HepG2 (cell line): ENCODE data around the gene ARG1. TPM values are rescaled to one million over a fixed set of nuclear protein-coding genes. Genes with fewer than 3 reads are reported as not detected.

Experiments
- ATAC-seq: fragments of 200-7000 bp; cut with Tn5 transposase; 3 replicates; pipeline ENCODE4 v1.9.1; 2020; ENCODE audit warnings: mild to moderate bottlenecking, moderate library complexity
- BruUV-seq: library from RNA; stranded (reverse); fragments of 400-500 nt; replicated peaks from 2 replicates; lab custom pipeline; 2021; lab: Mats Ljungman, UMichigan
- CTCF ChIA-PET: fragments of 300-600 bp; formaldehyde crosslinking; extraction: SDS; loops from one replicate; lab custom pipeline; 2021; ENCODE audit warnings: low total read pairs, inconsistent platforms, low intra/inter-chr PET ratio; lab: Yijun Ruan, JAX
- POLR2A ChIA-PET: fragments of 350-600 bp; sonication (Branson Sonifier 250); formaldehyde crosslinking; loops from one replicate; lab custom pipeline; 2020; ENCODE audit warnings: antibody characterized with exemption, inconsistent platforms; lab: Yijun Ruan, JAX
- DNase-seq: peaks from one replicate; pipeline ENCODE4 v3.0.0-alpha.2; 2015; ENCODE audit warnings: low spot score
- FAIRE-seq: peaks from 3 replicates; lab custom pipeline; 2011; peaks lifted over from hg19 to GRCh38; lab: Jason Lieb, UNC
- H2AFZ ChIP-seq: one replicate; pipeline ENCODE4 v1.6.1; 2011; ENCODE audit warnings: low read length, inconsistent platforms
- H3K27ac ChIP-seq: fragments of 300-600 bp; 3 replicates; pipeline ENCODE4 v1.8.0; 2011; ENCODE audit warnings: mixed run types, mild to moderate bottlenecking, mixed read lengths, low read length, inconsistent platforms; ENCODE audit not compliant: insufficient read depth; ENCODE audit errors: extremely low read length
- H3K27me3 ChIP-seq, 2 experiments: fragments of 200-600 bp in 1 of 2; 2 replicates in 1 of 2; 3 replicates in 1 of 2; pipeline versions ENCODE4 v1.6.0 to v1.8.0; 2011; ENCODE audit warnings: low read length in 2 of 2, mild to moderate bottlenecking in 2 of 2, moderate library complexity in 2 of 2, inconsistent platforms in 1 of 2; ENCODE audit not compliant: insufficient read depth in 2 of 2, control insufficient read depth in 1 of 2
- H3K36me3 ChIP-seq, 2 experiments: fragments of 200-600 bp in 1 of 2; replicated peaks in 1 of 2; 2 replicates in 1 of 2; 3 replicates in 1 of 2; pipeline versions ENCODE4 v1.5.1 to v1.8.0; 2011; ENCODE audit warnings: low read length in 2 of 2, inconsistent platforms in 1 of 2; ENCODE audit not compliant: insufficient read depth in 2 of 2, control insufficient read depth in 1 of 2
- H3K4me1 ChIP-seq: 2 replicates; pipeline ENCODE4 v1.5.1; 2012; ENCODE audit warnings: low read length, inconsistent platforms; ENCODE audit not compliant: insufficient read depth
- H3K4me2 ChIP-seq: 2 replicates; pipeline ENCODE4 v1.6.0; 2011; ENCODE audit warnings: low read depth, low read length, inconsistent platforms
- H3K4me3 ChIP-seq, 3 experiments: fragments of 200-600 bp in 1 of 3; sonication (generic), shearing (Covaris generic) in 1 of 3; replicated peaks in 1 of 3; 2 replicates each; pipeline ENCODE4 v1.5.1; 2011 to 2016; ENCODE audit warnings: low read length in 3 of 3, inconsistent platforms in 2 of 3, low read depth in 2 of 3, mild to moderate bottlenecking in 2 of 3, control low read depth in 1 of 3, mixed read lengths in 1 of 3; ENCODE audit not compliant: insufficient read depth in 1 of 3
- H3K79me2 ChIP-seq: one replicate; pipeline ENCODE4 v1.6.1; 2011; ENCODE audit warnings: low read length, inconsistent platforms; ENCODE audit not compliant: insufficient read depth
- H3K9ac ChIP-seq: 2 replicates; pipeline ENCODE4 v1.6.0; 2011; ENCODE audit warnings: mild to moderate bottlenecking, low read depth, low read length, inconsistent platforms; ENCODE audit not compliant: insufficient read depth
- H3K9me3 ChIP-seq: 2 replicates; pipeline ENCODE4 v1.5.1; 2012; ENCODE audit warnings: mild to moderate bottlenecking, low read length
- H4K20me1 ChIP-seq: 2 replicates; pipeline ENCODE4 v1.6.0; 2011; ENCODE audit warnings: inconsistent platforms, mild to moderate bottlenecking, low read length, moderate library complexity; ENCODE audit not compliant: insufficient read depth
- AFF4 ChIP-seq: sonication (generic); formaldehyde crosslinking; IDR thresholded peaks from 2 replicates; pipeline ENCODE4 v1.4.0; 2020; ENCODE audit warnings: missing genetic modification reagents
- ARID4A ChIP-seq: sonication (generic); formaldehyde crosslinking; IDR thresholded peaks from 2 replicates; pipeline ENCODE4 v1.5.0; 2020; ENCODE audit warnings: mild to moderate bottlenecking, missing genetic modification reagents, borderline replicate concordance
- BCL6 ChIP-seq: IDR thresholded peaks from 2 replicates; pipeline ENCODE4 v1.6.1; 2016; ENCODE audit warnings: missing genetic modification reagents, missing compliant biosample characterization
- CREBL2 ChIP-seq: sonication (generic); formaldehyde crosslinking; IDR thresholded peaks from 2 replicates; pipeline ENCODE4 v1.8.1; 2023; ENCODE audit warnings: missing genetic modification reagents, mild to moderate bottlenecking, borderline replicate concordance
- FOXJ3 ChIP-seq: sonication (generic); formaldehyde crosslinking; IDR thresholded peaks from 2 replicates; pipeline ENCODE4 v1.4.0; 2020; ENCODE audit warnings: missing genetic modification reagents, mild to moderate bottlenecking, borderline replicate concordance
- HMG20A ChIP-seq: IDR thresholded peaks from 2 replicates; pipeline ENCODE4 v1.6.1; 2016; ENCODE audit warnings: borderline replicate concordance
- HOXA7 ChIP-seq: sonication (generic); formaldehyde crosslinking; IDR thresholded peaks from 2 replicates; pipeline ENCODE4 v1.8.1; 2022; ENCODE audit warnings: mild to moderate bottlenecking, missing genetic modification reagents, moderate library complexity
- LBX2 ChIP-seq: sonication (generic); formaldehyde crosslinking; IDR thresholded peaks from 2 replicates; pipeline ENCODE4 v1.5.0; 2020; ENCODE audit warnings: missing genetic modification reagents, mild to moderate bottlenecking, borderline replicate concordance
- MIER3 ChIP-seq: IDR thresholded peaks from 2 replicates; pipeline ENCODE4 v1.6.1; 2016; ENCODE audit warnings: missing compliant biosample characterization, borderline replicate concordance
- SNRNP70 ChIP-seq: fragments of 200-400 bp; formaldehyde crosslinking; IDR thresholded peaks from 2 replicates; pipeline ENCODE4 v1.6.1; 2017; ENCODE audit warnings: mild to moderate bottlenecking, low read depth, low read length, moderate library complexity
- SSRP1 ChIP-seq: IDR thresholded peaks from 2 replicates; pipeline ENCODE4 v1.6.1; 2016; ENCODE audit warnings: control low read depth
- TGIF2 ChIP-seq: IDR thresholded peaks from 2 replicates; pipeline ENCODE4 v1.6.1; 2016; ENCODE audit warnings: control low read depth, missing compliant biosample characterization
- ZBTB42 ChIP-seq: sonication (generic); formaldehyde crosslinking; IDR thresholded peaks from 2 replicates; pipeline ENCODE4 v1.5.0; 2020; ENCODE audit warnings: mild to moderate bottlenecking, missing genetic modification reagents
- ZNF296 ChIP-seq: sonication (generic); formaldehyde crosslinking; conservative IDR thresholded peaks from 2 replicates; pipeline ENCODE4 v1.5.0; 2020; ENCODE audit warnings: mild to moderate bottlenecking, missing genetic modification reagents
- ZNF441 ChIP-seq: sonication (generic); formaldehyde crosslinking; IDR thresholded peaks from 2 replicates; pipeline ENCODE4 v1.7.0; 2021; ENCODE audit warnings: missing genetic modification reagents, borderline replicate concordance
- WGBS: methylation state at CpG from one replicate; pipeline ENCODE4 v1.1.6; 2017; ENCODE audit warnings: low lambda C conversion rate; 5-methylcytosine and 5-hydroxymethylcytosine counted together
- in situ Hi-C: cut with HindIII; loops from 2 replicates; pipeline ENCODE4 v1.10.0; 2017; ENCODE audit warnings: low pct_unique_long_range_greater_than_20kb; ENCODE audit not compliant: extremely low pct_ligation_motif_present
- intact Hi-C: fragments of 100-400 bp; cut with micrococcal nuclease; formaldehyde crosslinking; loops from one replicate; pipeline ENCODE4 v1.10.0; 2022; ENCODE audit not compliant: unreplicated experiment
- polyA plus RNA-seq, 8 experiments: library from polyadenylated mRNA; depleted of rRNA in 3 of 8; stranded (reverse) in 7 of 8; unstranded in 1 of 8; fragments of >200 nt; fragmentation: Illumina TruSeq in 4 of 8; extraction: Trizol in 4 of 8; gene quantifications; 2 replicates each; pipeline versions ENCODE4 v1.2.1 to v1.2.3, GENCODE V29; 2011 to 2016; ENCODE audit warnings: low read depth in 4 of 8, missing spikeins in 1 of 8, mixed read lengths in 1 of 8; ENCODE audit not compliant: insufficient read depth in 1 of 8
- total RNA-seq, 5 experiments: library from RNA; depleted of rRNA; stranded (reverse); fragments of >200 nt; fragmentation: Illumina TruSeq; extraction: Trizol; gene quantifications; 2 replicates each; pipeline ENCODE4 v1.2.3, GENCODE V29; 2016; ENCODE audit warnings: low read depth in 1 of 5

ARG1 gene
- total and polyA plus RNA-seq, 2 of the 13 experiments (the other 11 are each of a cell fraction or from before 2014, with no cell fraction given), result 2.2 to 11.2 TPM

DNA sequence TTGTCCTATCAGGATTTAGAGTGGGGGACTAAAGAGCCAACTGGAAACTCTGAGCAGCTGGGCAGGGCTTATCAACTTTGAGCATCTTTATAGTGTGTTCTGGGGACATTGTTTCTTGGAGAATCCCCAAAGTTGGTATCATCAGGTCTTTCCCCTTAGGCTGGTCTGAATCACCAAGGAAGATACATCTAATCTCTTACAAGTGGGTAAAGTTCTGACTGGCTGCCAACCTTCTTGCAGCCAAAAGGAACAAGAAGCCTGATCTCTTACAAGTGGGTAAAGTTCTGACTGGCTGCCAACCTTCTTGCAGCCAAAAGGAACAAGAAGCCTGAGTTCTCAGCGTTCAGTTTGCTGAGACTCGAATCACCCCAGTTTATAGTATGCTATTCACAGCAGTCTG is 56.6 kb downstream of the ARG1 start (continued):
- TF ChIP-seq ARID4A (CRISPR knock-in tag) (no peak), HMG20A (no peak), LBX2 (CRISPR knock-in tag) (no peak), ZNF296 (no peak), ZBTB42 (no peak), FOXJ3 (CRISPR knock-in tag) (no peak), HOXA7 (no peak)

GRCh38 chr6:131631625-131632289 is 58.7 kb downstream of the ARG1 start:
- Histone ChIP-seq H3K27ac (peak overlapping the region; percentile 47), H3K4me1 (peaks cover 48% of the 10 kb centered on the region), H3K4me2 (peak overlapping the region; percentile 62), H3K27me3 (no peaks in the 10 kb centered on the region; a peak in 2 of 5 replicates), H3K79me2 (peaks cover 21% of the 10 kb centered on the region), H3K4me3 (peak overlapping the region in 2 of 3 experiments; percentile 4 to 17; a peak in 2 of 6 replicates), H3K36me3 (no peaks in the 10 kb centered on the region), H3K9ac (peak overlapping the region; percentile 17; the same call in 1 of the 2 replicates), H4K20me1 (no peaks in the 10 kb centered on the region), H3K9me3 (no peaks in the 10 kb centered on the region), H2AFZ (peak overlapping the region; percentile 96)
- intact Hi-C loops (no loop called here), in situ Hi-C loops (no loop called here)
- no peak for ATAC-seq
- ChIA-PET CTCF (no interaction called here), POLR2A (interaction anchor here (0.7 to 1.9 kb wide), 3 partner anchors 11 to 320 kb away, joined by 3 to 6 read pairs (median 3); partner anchors contain the start of gene CCN2)
- no peak for FAIRE-seq
- WGBS, result 11% methylated on average over 3 of the region's 3 CpGs
- DNase-seq, result peak; percentile 46
- BruUV-seq, result no TSS peak
- TF ChIP-seq ZNF441 (CRISPR knock-in tag) (0 out of 2 replicates have a peak, but pooled peaks have one; percentile 3), AFF4 (CRISPR knock-in tag) (no peak), SSRP1 (CRISPR knock-in tag) (0 out of 2 replicates have a peak, but pooled peaks have one; percentile 60), SNRNP70 (no peak), BCL6 (CRISPR knock-in tag) (peak; percentile 47), TGIF2 (CRISPR knock-in tag) (no peak), CREBL2 (no peak), MIER3 (CRISPR knock-in tag) (0 out of 2 replicates have a peak, but pooled peaks have one; percentile 56)
